ENCODE results near the gene CACNA2D3. TPM values are rescaled to one million over a fixed set of nuclear protein-coding genes. Genes with fewer than 3 reads are reported as not detected.

The CACNA2D3 gene
- total RNA-seq, 1 donor from 2014 or later = 0.10 TPM

GRCh38 chr3:54772051-54772450 is 649.7 kb downstream of the CACNA2D3 start:
- ATAC-seq (no peak), DNase-seq (ENCODE audit: low spot score) (no peak)

- DNase-seq (ENCODE audit: low spot score) (no peak), ATAC-seq (no peak)
Observed at GRCh38 chr3:54772746-54773145, 650.4 kb downstream of the CACNA2D3 start.

GRCh38 chr3:54773271-54773670 is 650.9 kb downstream of the CACNA2D3 start:
- DNase-seq (ENCODE audit: low spot score) (no peak), ATAC-seq (no peak)

- no peak for DNase-seq (ENCODE audit: low spot score)
- no peak for ATAC-seq
Observed at GRCh38 chr3:54776601-54777000, 654.2 kb downstream of the CACNA2D3 start.

GRCh38 chr3:54777141-54777540 is 654.8 kb downstream of the CACNA2D3 start:
- ATAC-seq (no peak), DNase-seq (ENCODE audit: low spot score) (no peak)

- DNase-seq (ENCODE audit: low spot score) = no peak
- ATAC-seq = no peak
Observed at GRCh38 chr3:54780336-54780735, 658.0 kb downstream of the CACNA2D3 start.

GRCh38 chr3:54781728-54782127 is 659.4 kb downstream of the CACNA2D3 start:
- DNase-seq (ENCODE audit: low spot score) = no peak
- no peak for ATAC-seq

GRCh38 chr3:54783611-54784010 is 661.3 kb downstream of the CACNA2D3 start:
- ATAC-seq (no peak), DNase-seq (ENCODE audit: low spot score) (no peak)

GRCh38 chr3:54784021-54784420 is 661.7 kb downstream of the CACNA2D3 start:
- no peak for DNase-seq (ENCODE audit: low spot score)
- ATAC-seq = no peak

- DNase-seq (ENCODE audit: low spot score) = no peak
- no peak for ATAC-seq
Observed at GRCh38 chr3:54785976-54786375, 663.6 kb downstream of the CACNA2D3 start.

GRCh38 chr3:54790051-54790450 is 667.7 kb downstream of the CACNA2D3 start:
- ATAC-seq (no peak), DNase-seq (ENCODE audit: low spot score) (no peak)

- ATAC-seq (no peak), DNase-seq (ENCODE audit: low spot score) (no peak)
Observed at GRCh38 chr3:54791501-54792156, 669.3 kb downstream of the CACNA2D3 start.

GRCh38 chr3:54792584-54792983 is 670.2 kb downstream of the CACNA2D3 start:
- no peak for DNase-seq (ENCODE audit: low spot score)
- no peak for ATAC-seq

GRCh38 chr3:54793171-54793570 is 670.8 kb downstream of the CACNA2D3 start:
- DNase-seq (ENCODE audit: low spot score) = no peak
- ATAC-seq = no peak

GRCh38 chr3:54797111-54797510 is 674.8 kb downstream of the CACNA2D3 start:
- DNase-seq (ENCODE audit: low spot score) (no peak), ATAC-seq (no peak)

GRCh38 chr3:54800478-54800877 is 678.1 kb downstream of the CACNA2D3 start:
- no peak for ATAC-seq
- DNase-seq (ENCODE audit: low spot score) = no peak

GRCh38 chr3:54801977-54802376 is 679.6 kb downstream of the CACNA2D3 start:
- ATAC-seq = no peak
- no peak for DNase-seq (ENCODE audit: low spot score)

- no peak for DNase-seq (ENCODE audit: low spot score)
- ATAC-seq = no peak
Observed at GRCh38 chr3:54810401-54810800, 688.0 kb downstream of the CACNA2D3 start.

- DNase-seq (ENCODE audit: low spot score) (no peak), ATAC-seq (no peak)
Observed at GRCh38 chr3:54814224-54814623, 691.9 kb downstream of the CACNA2D3 start.

- ATAC-seq (no peak), DNase-seq (ENCODE audit: low spot score) (no peak)
Observed at GRCh38 chr3:54817628-54818027, 695.3 kb downstream of the CACNA2D3 start.

- DNase-seq (ENCODE audit: low spot score) = no peak
- ATAC-seq = no peak
Observed at GRCh38 chr3:54818486-54818885, 696.1 kb downstream of the CACNA2D3 start.

- DNase-seq (ENCODE audit: low spot score) (no peak), ATAC-seq (no peak)
Observed at GRCh38 chr3:54818942-54819341, 696.6 kb downstream of the CACNA2D3 start.

GRCh38 chr3:54819946-54820345 is 697.6 kb downstream of the CACNA2D3 start:
- DNase-seq (ENCODE audit: low spot score) = no peak
- no peak for ATAC-seq

All from left lobe of liver (tissue), 2 donors.